Measurements from ENCODE around the gene UBASH3B.
"Not testable (repeated sequence)": the region's sequence is repeated elsewhere in the genome, so short reads cannot be mapped to it uniquely, and the experiment has no call there.

The UBASH3B gene

GRCh38 chr11:122813176-122813893 is 157.8 kb downstream of the UBASH3B start:
- no peak for DNase-seq (ENCODE audit: low read depth)

GRCh38 chr11:122813894-122814270 is 158.4 kb downstream of the UBASH3B start:
- DNase-seq (ENCODE audit: low read depth) = no peak

GRCh38 chr11:122814401-122814800 is 158.9 kb downstream of the UBASH3B start:
- no peak for DNase-seq (ENCODE audit: low read depth)

GRCh38 chr11:122815900-122816299 is 160.4 kb downstream of the UBASH3B start:
- no peak for DNase-seq (ENCODE audit: low read depth)

- no peak for DNase-seq (ENCODE audit: low read depth)
These were observed 161.4 kb downstream of the UBASH3B start for GRCh38 chr11:122816761-122817520.

- DNase-seq (ENCODE audit: low read depth) = no peak
These were observed 164.6 kb downstream of the UBASH3B start for GRCh38 chr11:122820158-122820557.

GRCh38 chr11:122821169-122821568 is 165.6 kb downstream of the UBASH3B start:
- DNase-seq (ENCODE audit: low read depth) = no peak

- DNase-seq (ENCODE audit: low read depth) = no peak
These were observed 166.7 kb downstream of the UBASH3B start for GRCh38 chr11:122822241-122822640.

- no peak for DNase-seq (ENCODE audit: low read depth)
These were observed 168.0 kb downstream of the UBASH3B start for GRCh38 chr11:122823564-122823963.

GRCh38 chr11:122829371-122829770 is 173.8 kb downstream of the UBASH3B start:
- DNase-seq (ENCODE audit: low read depth) = not testable (repeated sequence)

GRCh38 chr11:122832297-122832696 is 176.8 kb downstream of the UBASH3B start:
- not testable (repeated sequence) for DNase-seq (ENCODE audit: low read depth)

GRCh38 chr11:122832721-122833470 is 177.4 kb downstream of the UBASH3B start:
- no peak for DNase-seq (ENCODE audit: low read depth)

GRCh38 chr11:122833846-122834464 is 178.4 kb downstream of the UBASH3B start:
- DNase-seq (ENCODE audit: low read depth) = no peak

- DNase-seq (ENCODE audit: low read depth) = no peak
These were observed 181.4 kb downstream of the UBASH3B start for GRCh38 chr11:122836916-122837315.

GRCh38 chr11:122837528-122838346 is 182.2 kb downstream of the UBASH3B start:
- DNase-seq (ENCODE audit: low read depth) = no peak

GRCh38 chr11:122843281-122844141 is 188.0 kb downstream of the UBASH3B start:
- peak; percentile 38 for DNase-seq (ENCODE audit: low read depth)

GRCh38 chr11:122847466-122847865 is 191.9 kb downstream of the UBASH3B start:
- DNase-seq (ENCODE audit: low read depth) = no peak

- DNase-seq (ENCODE audit: low read depth) = no peak
These were observed 192.7 kb downstream of the UBASH3B start for GRCh38 chr11:122848186-122848585.

GRCh38 chr11:122850076-122850631 is 194.6 kb downstream of the UBASH3B start:
- DNase-seq (ENCODE audit: low read depth) = peak; percentile 60

- no peak for DNase-seq (ENCODE audit: low read depth)
These were observed 195.9 kb downstream of the UBASH3B start for GRCh38 chr11:122851366-122851966.
